Fibroblast of lung (primary cell): ENCODE data around the gene PCDH20.

ENCODE experiments used
- EZH2 ChIP-seq: IDR thresholded peaks from 2 replicates; pipeline ENCODE4 v1.5.1; 2012; ENCODE audit warnings: low read length, control low read depth, mild to moderate bottlenecking; ENCODE audit errors: missing control alignments
- TF ChIP-seq, protein P1 (sequence below), 2 donors: IDR thresholded peaks in 1 of 2; conservative IDR thresholded peaks in 1 of 2; 1 replicate in 1 of 2; 2 replicates in 1 of 2; pipeline ENCODE4 v1.5.1; 2011 to 2012; ENCODE audit warnings: low read length in 2 of 2, control low read depth in 1 of 2, inconsistent platforms in 1 of 2, low read depth in 1 of 2, mild to moderate bottlenecking in 1 of 2

DNA sequence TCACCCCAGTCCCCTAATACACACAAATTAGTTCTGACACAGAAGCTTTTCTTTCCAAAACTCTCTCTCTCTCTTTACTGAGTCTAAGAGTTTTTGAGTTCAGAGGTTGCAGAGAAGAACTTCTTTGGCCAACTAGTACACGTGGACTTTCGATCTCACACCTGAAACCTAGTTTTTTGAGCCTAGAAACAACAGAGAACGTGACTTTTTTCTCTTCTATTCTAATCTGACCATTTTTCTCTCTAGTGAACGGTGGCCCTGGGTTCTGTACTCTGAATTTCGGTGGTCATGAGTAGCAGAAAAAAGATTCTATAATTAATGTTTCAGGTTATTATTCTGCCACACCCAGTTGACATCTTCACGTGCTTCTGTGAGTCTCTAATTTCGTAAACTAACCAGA, 24.2 kb downstream of the PCDH20 start:
- TF ChIP-seq, protein P1, sequence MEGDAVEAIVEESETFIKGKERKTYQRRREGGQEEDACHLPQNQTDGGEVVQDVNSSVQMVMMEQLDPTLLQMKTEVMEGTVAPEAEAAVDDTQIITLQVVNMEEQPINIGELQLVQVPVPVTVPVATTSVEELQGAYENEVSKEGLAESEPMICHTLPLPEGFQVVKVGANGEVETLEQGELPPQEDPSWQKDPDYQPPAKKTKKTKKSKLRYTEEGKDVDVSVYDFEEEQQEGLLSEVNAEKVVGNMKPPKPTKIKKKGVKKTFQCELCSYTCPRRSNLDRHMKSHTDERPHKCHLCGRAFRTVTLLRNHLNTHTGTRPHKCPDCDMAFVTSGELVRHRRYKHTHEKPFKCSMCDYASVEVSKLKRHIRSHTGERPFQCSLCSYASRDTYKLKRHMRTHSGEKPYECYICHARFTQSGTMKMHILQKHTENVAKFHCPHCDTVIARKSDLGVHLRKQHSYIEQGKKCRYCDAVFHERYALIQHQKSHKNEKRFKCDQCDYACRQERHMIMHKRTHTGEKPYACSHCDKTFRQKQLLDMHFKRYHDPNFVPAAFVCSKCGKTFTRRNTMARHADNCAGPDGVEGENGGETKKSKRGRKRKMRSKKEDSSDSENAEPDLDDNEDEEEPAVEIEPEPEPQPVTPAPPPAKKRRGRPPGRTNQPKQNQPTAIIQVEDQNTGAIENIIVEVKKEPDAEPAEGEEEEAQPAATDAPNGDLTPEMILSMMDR (conservative IDR thresholded peaks at IDR 0.05 in 1 of 2, IDR thresholded peaks at IDR 0.05 in 1 of 2; ENCODE audit: low read depth in 1 of 2, low read length in 2 of 2), result no peak
- TF ChIP-seq EZH2, result no peak
